ENCODE data around the gene RHOC.

RHOC gene

DNA sequence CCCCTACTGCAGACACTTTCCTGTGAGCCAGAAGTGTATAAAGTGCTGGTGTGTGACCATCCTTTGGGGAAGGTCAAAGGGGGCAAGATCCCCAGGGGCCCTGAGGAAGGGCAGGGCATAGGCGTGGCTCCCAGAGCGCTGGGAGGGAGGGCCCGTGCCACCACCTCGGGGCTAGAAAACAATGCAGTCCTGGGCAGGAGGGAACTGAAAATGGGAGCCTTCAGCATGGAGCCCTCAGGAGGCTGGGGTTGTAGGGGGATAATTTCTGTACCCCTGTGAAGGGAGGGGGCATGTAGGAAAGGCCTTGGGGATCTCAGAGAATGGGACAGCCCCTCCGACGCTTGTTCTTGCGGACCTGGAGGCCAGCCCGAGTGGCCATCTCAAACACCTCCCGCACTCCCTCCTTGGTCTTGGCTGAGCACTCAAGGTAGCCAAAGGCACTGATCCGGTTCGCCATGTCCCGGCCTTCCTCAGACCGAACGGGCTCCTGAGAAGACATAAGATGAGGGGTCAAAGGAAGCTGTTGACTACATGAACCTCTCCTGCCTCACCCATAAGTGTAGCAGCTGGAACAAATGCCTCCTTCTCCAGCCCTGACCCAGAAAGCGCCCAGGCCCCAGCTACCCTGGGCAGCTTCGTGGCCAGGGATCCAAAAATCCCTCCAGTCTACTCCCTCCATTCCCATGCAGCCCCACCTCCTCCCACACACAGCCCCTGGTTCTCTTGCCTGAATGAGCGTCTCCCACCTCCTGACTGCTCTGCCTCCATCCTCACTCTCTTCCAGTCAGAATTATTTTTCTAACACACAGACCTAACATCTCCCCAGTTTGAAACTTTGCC, 5.5 kb downstream of the RHOC start:
- no peak for DNase-seq (ENCODE audit: low read depth)

DNA sequence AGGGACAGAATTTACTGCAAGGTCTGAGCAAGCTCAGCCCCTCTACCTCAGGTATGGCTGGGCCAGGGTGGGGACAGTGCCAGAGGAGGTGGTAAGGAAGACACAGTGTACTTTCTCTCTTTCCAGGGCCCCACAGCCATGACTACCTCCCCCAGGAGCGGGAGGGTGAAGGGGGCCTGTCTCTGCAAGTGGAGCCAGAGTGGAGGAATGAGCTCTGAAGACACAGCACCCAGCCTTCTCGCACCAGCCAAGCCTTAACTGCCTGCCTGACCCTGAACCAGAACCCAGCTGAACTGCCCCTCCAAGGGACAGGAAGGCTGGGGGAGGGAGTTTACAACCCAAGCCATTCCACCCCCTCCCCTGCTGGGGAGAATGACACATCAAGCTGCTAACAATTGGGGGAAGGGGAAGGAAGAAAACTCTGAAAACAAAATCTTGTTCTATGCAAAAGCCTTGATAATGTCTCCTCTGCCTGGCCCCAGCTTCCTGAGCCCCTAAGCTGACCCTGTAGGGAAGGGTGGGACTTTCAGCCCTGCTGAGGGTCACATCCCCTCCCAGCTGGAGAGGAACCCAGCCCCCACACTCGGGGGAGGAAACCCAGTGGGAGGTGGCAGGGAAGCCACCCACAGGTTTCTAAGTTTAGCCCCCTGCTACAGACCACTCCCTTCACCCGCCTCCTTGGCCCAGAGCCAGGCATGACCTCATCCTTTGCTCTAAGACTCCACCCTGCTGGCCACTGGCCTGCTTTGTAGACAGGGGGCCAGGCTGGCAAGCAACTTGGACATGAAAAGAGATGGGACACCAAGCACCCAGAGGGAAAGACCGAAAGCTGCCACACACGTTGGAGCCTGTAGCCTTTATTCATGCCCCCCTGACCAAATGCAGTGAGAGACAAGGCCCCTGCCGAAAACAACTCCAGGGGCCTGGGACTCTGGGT, 6.4 kb downstream of the RHOC start:
- DNase-seq (ENCODE audit: low read depth) = peak; percentile 96

DNA sequence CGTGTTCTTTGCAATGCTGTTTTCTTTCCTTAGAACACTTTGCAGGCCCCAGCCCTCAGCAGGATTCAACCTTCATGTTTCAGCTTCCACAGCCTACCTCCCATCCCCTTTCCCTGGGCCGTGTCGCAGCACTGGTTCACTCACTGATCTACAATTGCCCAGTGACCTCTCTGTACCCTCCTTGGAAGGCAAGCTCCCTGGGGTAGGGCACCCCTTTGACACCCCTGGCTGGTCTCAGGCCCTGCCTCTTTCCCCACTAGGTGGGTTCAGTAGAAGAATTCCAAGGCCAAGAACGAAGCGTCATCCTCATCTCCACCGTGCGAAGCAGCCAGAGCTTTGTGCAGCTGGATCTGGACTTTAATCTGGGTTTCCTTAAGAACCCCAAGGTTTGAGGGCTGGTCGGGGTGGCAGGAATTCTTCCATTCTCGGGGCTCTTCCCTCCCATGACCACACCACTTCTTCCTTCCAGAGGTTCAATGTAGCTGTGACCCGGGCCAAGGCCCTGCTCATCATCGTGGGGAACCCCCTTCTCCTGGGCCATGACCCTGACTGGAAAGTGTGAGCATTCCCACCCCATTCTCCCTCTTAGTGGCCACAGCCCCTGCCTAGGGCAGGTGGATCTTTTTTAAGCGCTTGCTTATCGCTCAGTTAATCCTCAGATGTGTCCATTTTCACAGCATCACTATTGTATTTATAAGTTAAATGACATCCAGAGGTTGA, 7.3 kb downstream of the RHOC start:
- no peak for DNase-seq (ENCODE audit: low read depth)

DNA sequence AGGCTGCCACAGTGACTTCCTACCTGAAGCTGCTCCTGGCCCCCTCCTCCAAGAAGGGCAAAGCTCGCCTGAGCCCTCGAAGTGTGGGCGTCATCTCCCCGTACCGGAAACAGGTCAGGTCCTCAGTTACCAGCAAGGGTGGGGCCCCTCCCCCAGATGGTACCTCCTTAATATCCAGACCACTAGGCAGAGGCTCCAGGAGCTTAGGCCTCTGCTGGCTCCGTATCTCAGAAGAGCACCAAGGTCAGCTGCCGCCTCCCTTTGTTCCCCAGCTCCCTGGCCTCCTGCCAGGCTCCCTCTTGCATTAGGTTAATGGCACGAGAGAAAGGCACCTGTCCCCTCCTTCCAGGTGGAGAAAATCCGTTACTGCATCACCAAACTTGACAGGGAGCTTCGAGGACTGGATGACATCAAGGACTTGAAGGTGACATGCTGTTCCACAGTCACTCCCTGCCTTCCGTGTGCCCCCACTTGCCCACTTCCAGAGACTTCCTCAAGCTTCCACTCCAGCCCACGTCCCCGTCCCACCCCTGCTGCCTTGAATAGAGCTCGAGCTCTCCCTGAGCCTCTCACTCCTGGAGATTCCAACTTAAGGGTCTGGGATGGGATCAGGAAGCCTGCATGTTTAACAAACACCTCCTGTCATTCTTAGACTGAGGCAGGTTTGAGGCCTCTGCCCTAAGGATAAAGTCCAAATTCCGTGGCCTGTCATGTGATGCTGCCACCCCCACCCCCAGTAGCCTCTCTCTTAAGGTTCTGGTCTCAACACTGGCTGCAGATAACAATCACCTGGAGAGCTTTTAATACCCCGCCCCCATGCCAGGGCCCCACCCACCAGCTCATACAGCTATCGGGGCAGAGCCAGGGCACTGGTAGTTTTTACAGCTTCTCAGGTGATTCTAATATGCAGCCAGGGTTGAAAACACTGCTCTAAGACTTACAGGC, 8.3 kb downstream of the RHOC start:
- no peak for DNase-seq (ENCODE audit: low read depth)

DNA sequence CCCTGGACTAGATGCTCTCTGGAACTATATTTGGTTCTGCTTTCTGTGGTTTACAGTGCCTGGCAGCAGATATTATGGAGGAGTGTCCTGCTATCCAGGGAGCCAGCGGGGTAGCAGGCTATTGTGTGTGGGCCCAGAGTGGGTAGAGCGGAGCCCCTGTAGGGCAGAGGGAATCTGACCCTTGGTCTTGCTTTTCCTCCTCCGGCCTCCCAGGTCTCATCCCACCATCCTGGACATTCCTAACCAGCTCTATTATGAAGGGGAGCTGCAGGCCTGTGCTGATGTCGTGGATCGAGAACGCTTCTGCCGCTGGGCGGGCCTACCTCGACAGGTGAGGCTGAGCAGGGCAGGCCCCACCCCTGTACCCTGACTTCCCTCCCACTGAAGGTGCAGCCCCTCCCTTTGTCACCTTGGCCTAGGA, 9.1 kb downstream of the RHOC start:
- DNase-seq (ENCODE audit: low read depth) = no peak

DNA sequence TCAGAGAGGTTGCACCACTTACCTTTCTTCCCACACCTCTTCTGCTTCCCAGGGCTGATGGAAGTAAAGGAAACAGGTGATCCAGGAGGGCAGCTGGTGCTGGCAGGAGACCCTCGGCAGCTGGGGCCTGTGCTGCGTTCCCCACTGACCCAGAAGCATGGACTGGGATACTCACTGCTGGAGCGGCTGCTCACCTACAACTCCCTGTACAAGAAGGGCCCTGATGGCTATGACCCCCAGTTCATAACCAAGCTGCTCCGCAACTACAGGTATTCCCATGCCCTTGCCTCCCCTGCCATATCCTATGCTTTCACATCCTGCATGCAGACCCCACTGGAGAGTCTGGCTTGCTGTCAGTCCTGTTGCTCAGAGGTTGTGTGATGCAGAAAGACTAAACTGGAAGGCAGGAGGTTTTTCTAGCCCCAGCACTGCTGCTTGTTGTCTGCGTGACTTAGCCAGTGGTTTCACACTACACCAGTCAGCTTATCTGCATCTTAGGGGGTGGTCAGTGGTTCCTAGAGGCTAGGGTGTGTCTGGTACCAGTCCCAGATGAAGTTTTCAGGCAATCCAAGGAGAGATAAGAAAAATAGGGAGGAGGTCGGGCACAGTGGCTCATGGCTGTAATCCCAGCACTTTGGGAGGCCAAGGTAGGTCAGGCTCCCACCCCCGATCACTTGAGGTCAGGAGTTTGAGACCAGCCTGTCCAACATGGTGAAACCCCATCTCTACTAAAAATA, 10.2 kb downstream of the RHOC start:
- DNase-seq (ENCODE audit: low read depth) = no peak

DNA sequence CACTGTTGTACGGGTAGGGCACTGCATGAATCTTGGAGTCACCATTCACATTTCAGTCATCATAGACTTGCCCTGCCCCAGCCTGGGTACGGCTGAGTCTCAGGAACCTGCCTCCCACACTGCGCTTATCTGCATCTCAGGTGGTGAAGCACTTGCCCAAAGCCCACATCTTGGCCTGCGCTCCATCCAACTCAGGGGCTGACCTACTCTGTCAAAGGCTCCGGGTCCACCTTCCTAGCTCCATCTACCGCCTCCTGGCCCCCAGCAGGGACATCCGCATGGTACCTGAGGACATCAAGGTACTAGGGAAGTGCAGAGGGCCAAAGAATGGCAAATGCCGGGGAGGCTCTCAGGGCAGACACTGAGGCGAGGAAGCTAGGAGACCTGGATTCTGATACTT, 11.7 kb downstream of the RHOC start:
- DNase-seq (ENCODE audit: low read depth) = no peak

DNA sequence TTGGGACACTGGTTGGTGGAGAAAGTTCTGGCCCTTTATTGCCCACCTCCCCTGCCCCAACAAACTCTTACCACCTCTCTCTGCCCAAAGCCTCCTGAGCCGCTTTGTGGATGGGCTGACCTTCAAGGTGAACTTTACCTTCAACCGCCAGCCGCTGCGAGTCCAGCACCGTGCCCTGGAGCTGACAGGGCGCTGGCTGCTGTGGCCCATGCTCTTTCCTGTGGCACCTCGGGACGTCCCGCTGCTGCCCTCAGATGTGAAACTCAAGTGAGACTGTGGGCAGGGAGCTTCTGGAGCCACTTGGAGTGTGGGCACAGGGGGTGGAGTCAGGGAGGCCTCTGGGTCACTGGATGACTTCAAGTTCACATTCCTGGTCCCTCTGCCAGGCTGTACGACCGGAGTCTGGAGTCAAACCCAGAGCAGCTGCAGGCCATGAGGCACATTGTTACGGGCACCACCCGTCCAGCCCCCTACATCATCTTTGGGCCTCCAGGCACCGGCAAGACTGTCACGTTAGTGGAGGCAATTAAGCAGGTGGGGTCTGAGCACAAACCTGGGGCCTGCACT, 12.5 kb downstream of the RHOC start:
- no peak for DNase-seq (ENCODE audit: low read depth)

DNA sequence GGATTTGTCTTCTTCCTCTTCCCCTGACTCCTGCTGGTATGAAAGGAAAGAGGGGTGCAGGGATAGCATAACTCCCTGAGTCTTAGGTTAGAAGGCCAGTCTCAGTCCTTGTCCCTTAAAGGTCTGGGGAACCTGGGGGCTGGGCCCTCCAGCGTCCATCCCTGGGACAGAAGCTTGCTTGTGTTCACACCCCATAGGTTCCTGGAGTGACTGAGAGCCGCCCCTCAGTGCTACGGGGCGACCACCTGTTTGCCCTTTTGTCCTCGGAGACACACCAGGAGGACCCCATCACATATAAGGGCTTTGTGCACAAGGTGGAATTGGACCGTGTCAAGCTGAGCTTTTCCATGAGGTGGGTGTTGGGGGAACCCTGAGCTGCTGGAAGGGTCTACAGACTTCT, 13.1 kb downstream of the RHOC start:
- DNase-seq (ENCODE audit: low read depth) = no peak

DNA sequence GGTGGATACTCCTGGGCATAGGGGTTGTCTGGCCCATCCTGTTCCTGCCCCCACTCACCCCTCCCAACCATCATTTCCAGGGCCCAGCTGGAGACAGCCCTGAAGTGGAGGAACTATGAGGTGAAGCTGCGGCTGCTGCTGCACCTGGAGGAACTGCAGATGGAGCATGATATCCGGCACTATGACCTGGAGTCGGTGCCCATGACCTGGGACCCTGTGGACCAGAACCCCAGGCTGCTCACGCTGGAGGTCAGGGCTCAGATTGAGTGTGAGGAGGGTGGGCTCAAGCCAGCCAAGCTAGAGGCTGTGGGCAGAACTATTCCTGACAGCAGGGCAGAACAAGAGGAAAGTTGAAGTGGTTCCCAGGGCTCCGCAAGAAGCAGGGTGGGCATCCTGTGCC, 14.2 kb downstream of the RHOC start:
- no peak for DNase-seq (ENCODE audit: low read depth)

DNA sequence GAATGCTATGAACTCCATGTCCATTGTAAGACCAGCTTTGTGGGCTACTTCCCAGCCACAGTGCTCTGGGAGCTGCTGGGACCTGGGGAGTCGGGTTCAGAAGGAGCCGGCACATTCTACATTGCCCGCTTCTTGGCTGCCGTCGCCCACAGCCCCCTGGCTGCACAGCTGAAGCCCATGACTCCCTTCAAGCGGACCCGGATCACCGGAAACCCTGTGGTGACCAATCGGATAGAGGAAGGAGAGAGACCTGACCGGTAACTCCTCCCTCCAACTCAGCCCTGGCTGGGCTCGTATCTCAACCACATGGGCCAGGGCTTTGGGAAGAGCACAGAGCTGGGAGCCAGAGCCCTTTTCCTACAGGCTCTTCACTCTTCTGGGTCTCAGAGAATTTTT, 17.1 kb downstream of the RHOC start:
- no peak for DNase-seq (ENCODE audit: low read depth)

DNA sequence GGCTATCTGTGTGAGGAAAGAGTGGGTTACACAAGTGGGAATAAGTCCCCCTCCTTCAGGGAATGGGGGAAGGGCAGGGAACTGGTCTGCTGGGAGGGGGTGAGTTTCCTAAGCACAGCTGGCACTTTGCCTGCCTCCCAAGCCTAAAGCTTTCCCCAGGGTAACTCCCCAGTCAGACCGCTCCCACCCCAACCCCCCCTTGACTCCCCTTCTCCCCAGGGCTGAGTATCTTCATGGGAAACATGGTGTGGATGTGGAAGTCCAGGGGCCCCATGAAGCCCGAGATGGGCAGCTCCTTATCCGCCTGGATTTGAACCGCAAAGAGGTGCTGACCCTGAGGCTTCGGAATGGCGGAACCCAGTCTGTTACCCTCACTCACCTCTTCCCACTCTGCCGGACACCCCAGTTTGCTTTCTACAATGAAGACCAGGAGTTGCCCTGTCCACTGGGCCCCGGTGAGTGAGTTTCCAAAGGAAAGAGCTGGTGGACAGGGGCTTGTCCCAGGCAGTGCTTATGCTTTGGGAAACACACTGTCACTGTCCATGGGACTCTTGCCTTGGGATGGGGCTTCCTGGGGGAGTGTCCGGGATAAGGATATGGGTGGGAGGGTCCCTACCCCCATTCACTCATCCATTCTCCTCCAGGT, 17.6 kb downstream of the RHOC start:
- DNase-seq (ENCODE audit: low read depth) = no peak

DNA sequence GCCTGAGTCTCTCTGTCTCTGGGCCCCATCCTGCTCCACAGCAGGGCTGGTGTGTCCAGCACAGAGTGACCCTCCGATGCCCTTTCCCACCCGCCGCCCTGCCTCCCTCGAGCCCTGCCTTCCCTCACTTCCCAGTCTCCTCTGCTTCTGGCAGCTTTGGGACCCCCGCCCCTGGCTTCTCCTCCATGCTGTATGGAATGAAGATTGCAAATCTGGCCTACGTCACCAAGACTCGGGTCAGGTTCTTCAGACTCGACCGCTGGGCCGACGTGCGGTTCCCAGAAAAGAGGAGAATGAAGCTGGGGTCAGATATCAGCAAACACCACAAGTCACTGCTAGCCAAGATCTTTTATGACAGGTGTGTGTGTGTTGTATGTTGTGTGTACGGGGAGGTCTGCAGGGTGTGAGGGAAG, 18.1 kb downstream of the RHOC start:
- no peak for DNase-seq (ENCODE audit: low read depth)

DNA sequence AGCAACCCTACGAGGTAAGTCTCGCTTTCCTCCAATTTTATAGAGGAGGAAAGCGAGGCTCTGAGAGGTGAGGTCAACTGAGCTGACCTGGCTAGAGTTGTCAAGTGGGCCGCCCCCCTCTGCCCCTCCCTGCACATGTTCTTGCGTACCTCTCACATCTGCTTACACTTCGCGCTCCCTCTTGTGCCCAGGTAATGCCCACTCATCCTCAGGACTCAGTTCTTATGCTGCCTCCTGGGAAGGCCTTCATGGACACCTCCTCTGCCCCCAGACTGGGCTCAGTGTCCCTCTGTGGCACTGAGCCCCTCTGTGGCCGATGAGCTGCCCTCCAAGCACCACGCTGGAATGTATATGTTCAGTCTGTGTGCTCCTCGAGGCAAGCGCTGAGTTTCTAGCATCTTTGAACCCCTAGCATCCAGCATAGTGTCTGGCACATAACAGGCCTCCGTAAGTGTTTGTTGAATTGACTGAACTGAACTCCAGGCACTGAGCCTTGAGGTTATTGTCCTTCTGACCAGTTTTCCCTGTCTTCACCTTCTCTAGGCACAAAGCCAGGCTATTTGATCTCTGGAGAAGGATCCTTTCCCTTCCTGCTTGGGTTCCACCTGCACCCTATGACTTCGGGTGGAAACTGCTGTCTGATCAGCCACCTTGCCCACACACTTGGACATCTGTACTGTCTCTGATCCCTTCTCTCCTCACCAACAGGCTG, 19.0 kb downstream of the RHOC start:
- DNase-seq (ENCODE audit: low read depth) = no peak

DNA sequence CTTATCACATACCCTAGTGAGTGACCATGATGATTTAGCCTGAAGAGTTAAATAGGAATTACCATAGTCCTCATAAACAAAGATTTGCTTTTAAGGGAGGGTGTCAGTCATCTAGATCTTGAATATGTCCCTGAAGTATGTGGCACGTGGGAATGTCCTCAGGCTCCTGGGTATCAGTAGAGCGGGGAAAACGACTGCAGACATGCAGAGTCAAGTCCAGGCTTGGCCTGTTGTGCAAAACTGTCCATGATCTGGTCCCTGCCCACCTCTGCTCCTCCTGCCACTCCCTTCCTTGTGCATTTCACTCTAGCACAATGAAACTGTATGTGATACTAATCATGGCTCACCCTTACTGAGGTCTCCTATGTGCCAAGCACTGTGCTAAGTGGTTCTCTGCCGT, 19.6 kb downstream of the RHOC start:
- no peak for DNase-seq (ENCODE audit: low read depth)

DNA sequence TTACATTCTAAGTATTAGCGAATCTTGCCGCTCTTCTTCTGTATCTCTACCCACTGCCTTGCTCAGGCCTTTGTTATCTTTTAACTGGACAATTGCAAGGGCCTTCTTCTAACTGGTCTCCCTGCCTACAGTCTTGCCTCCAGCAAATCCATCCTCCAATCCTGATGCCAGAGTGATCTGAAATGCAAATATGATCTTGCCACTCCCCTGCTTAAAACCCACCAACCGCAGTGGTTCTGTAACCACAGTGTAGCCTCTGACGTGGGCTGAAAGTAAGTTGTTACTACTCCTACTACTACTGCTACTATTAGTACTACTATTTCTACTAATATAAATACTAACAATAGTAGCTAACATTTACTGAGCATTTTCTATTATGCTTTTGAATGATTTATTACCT, 20.1 kb downstream of the RHOC start:
- DNase-seq (ENCODE audit: low read depth) = no peak

DNA sequence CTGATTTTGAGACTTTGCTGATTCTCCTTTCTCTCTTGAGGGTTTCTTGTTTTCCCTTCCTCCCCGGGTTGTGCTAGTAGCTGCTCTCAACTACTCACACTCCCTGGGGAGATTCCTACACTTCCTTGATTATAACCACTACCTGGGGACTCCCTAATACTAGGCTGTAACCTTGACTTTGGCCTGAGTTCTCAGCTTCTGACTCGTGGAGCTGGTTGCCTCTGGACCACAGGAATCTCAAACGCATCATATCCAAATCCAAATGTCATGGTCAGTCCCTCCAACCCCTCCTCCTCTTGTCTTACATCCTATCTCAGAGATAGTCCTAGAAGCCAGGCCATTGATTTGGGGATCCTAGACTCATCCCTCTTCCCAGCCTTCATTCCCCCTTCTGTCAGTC, 20.5 kb downstream of the RHOC start:
- DNase-seq (ENCODE audit: low read depth) = no peak

DNA sequence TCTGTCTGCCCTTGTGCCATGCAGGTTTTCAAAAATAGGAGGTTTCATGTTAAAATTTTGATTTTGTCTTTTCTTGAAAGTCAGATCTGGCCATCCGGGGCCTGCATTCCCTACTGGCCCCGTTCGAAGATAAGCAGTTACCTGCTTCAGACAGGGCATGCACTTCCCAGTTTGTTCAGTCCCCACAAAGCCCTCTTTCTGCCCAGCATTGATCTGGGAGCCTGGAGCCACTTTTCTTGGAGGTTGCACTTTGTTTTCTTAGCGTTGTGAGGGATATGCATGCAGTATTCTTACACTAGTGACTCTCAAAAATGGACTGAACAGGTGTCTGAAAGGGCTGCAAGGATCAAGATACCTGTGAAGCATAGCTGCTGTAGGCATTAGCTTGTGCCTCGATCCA, 21.0 kb downstream of the RHOC start:
- no peak for DNase-seq (ENCODE audit: low read depth)

DNA sequence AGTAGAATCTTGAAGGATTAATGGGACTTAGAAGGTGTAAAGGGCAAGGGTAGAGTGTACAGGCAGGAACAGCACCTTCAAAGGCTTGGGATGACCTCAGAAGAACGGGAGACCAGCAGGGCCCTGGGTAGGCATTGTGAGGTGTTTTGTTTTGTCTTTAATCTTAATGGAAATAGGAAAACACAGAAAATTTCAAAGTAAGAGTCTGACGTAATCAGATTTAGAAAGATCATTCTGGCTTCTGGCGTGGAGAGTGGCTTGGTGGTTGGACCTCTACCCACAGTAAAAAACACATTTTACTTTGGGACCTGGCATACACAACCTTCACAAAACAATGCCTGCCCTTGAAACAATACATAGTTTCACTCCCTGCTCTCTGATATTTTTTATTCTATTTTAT, 28.3 kb downstream of the RHOC start:
- no peak for DNase-seq (ENCODE audit: low read depth)
